ENCODE measurements around the gene ERBB4. TPM values are rescaled to one million over a fixed set of nuclear protein-coding genes. Genes with fewer than 3 reads are reported as not detected.

The ERBB4 gene
- total RNA-seq, 1 experiment from 2014 or later: 40.6 TPM

DNA sequence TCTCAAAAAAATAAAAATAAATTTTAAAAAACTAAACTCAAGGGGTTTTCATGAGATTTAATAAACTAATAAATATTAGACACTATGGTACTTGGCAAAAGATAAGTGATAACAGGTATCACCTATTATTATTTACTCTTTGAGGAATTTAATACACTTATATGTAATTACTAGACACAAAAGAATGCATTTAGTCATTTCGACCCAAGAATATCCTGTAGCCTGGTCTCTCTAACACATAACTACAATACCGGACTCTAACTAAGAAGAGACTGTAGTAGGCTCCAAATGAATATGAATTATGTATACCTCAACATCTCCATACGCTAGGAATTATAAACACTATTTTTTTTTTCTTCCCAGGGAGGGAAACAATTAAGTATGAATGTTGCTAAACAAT is 1131.5 kb downstream of the ERBB4 start:
- no TSS peak for BruUV-seq (replicated peaks)
- intact Hi-C loops (cut with micrococcal nuclease; ENCODE audit: unreplicated experiment): loop anchor here (10.0 kb wide), 1 partner anchor 792 kb away; no protein-coding TSS in a partner anchor

DNA sequence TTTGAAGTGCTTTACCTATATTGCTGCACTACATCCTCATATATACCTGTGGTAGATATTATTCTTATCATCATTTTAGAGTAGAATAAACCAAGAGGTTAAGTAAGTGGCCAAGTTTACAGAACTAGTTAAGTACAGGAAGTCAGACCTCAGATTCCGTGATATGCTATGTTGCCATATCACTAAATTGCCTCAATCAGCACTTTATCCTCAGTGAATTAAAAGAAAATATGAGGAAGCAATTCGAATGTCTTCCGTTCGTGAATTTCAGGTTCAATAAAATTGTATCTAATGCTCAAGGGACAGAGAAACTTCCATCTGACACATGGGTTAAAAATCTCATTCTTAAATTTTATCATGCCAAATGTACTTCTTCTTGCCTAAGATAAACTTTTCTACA is 1133.6 kb downstream of the ERBB4 start:
- BruUV-seq (replicated peaks): no TSS peak
- POLR2A ChIA-PET (ENCODE audit: low non-redundant PET): no interaction called here
- Histone ChIP-seq H3K36me3 (ENCODE audit: insufficient read depth, low read length, poor library complexity, severe bottlenecking) (no peaks in the 10 kb centered on the region), H3K4me1 (ENCODE audit: insufficient read depth, low read length, poor library complexity, severe bottlenecking) (no peaks in the 10 kb centered on the region), H3K9me3 (ENCODE audit: low read depth, low read length, poor library complexity, severe bottlenecking) (no peaks in the 10 kb centered on the region), H3K4me3 (ENCODE audit: low read depth, low read length, poor library complexity, severe bottlenecking) (no peak overlapping the region), H3K27me3 (replicated peaks; ENCODE audit: insufficient read depth, low read depth, low read length, poor library complexity) (no peaks in the 10 kb centered on the region), H3K27ac (ENCODE audit: low read depth, low read length, poor library complexity, severe bottlenecking) (no peak overlapping the region)
- DNase-seq (ENCODE audit: low spot score): no peak
- CTCF ChIA-PET: no interaction called here
- intact Hi-C loops (cut with micrococcal nuclease; ENCODE audit: unreplicated experiment): loop anchor here (10.0 kb wide), 1 partner anchor 790 kb away; no protein-coding TSS in a partner anchor
- TF ChIP-seq CTCF (conservative IDR thresholded peaks at IDR 0.05; ENCODE audit: low read depth, low read length) (no peak), EZH2 (IDR thresholded peaks at IDR 0.05; ENCODE audit: borderline replicate concordance, low read depth, low read length, poor library complexity, severe bottlenecking) (no peak)

More for the DNA sequence above, 1131.5 kb downstream of the ERBB4 start:
- no peaks in the 10 kb centered on the region for H3K9me3 ChIP-seq (ENCODE audit: low read depth, low read length, poor library complexity, severe bottlenecking)
- no peaks in the 10 kb centered on the region for H3K4me1 ChIP-seq (ENCODE audit: insufficient read depth, low read length, poor library complexity, severe bottlenecking)
- H3K36me3 ChIP-seq (ENCODE audit: insufficient read depth, low read length, poor library complexity, severe bottlenecking): no peaks in the 10 kb centered on the region
- no peak overlapping the region for H3K27ac ChIP-seq (ENCODE audit: low read depth, low read length, poor library complexity, severe bottlenecking)
- ChIA-PET CTCF (no interaction called here), POLR2A (ENCODE audit: low non-redundant PET) (no interaction called here)
- TF ChIP-seq EZH2 (IDR thresholded peaks at IDR 0.05; ENCODE audit: borderline replicate concordance, low read depth, low read length, poor library complexity, severe bottlenecking): no peak
- no peak for TF ChIP-seq CTCF (conservative IDR thresholded peaks at IDR 0.05; ENCODE audit: low read depth, low read length)
- no peak for DNase-seq (ENCODE audit: low spot score)
- H3K4me3 ChIP-seq (ENCODE audit: low read depth, low read length, poor library complexity, severe bottlenecking): no peak overlapping the region
- H3K27me3 ChIP-seq (replicated peaks; ENCODE audit: insufficient read depth, low read depth, low read length, poor library complexity): no peaks in the 10 kb centered on the region

DNA sequence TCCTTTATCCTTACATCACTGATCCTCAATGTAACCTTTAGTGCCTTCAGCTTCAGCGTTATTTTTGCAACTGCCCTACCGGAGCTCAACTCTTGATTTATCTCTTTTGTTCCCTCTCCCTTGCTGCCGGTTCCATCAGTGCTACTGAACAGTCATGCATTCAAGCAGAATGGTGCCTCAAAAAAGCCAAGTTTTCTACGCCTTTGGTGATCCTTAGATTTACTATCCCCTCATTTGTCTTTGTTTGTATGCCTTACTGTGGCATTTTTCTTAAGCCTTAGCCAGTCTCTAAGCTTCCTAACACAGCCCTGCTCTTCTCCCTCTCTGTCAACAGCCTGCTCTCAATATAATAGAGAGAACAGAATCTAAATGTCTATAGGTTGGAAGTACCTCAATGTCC is 1134.5 kb downstream of the ERBB4 start:
- CTCF ChIA-PET: no interaction called here
- no peak overlapping the region for H3K4me3 ChIP-seq (ENCODE audit: low read depth, low read length, poor library complexity, severe bottlenecking)
- no peak for DNase-seq (ENCODE audit: low spot score)
- intact Hi-C loops (cut with micrococcal nuclease; ENCODE audit: unreplicated experiment): loop anchor here (10.0 kb wide), 1 partner anchor 789 kb away; no protein-coding TSS in a partner anchor
- no TSS peak for BruUV-seq (replicated peaks)
- H3K27me3 ChIP-seq (replicated peaks; ENCODE audit: insufficient read depth, low read depth, low read length, poor library complexity): no peaks in the 10 kb centered on the region
- no peak for TF ChIP-seq EZH2 (IDR thresholded peaks at IDR 0.05; ENCODE audit: borderline replicate concordance, low read depth, low read length, poor library complexity, severe bottlenecking)
- TF ChIP-seq CTCF (conservative IDR thresholded peaks at IDR 0.05; ENCODE audit: low read depth, low read length): no peak
- no peaks in the 10 kb centered on the region for H3K4me1 ChIP-seq (ENCODE audit: insufficient read depth, low read length, poor library complexity, severe bottlenecking)
- no peaks in the 10 kb centered on the region for H3K9me3 ChIP-seq (ENCODE audit: low read depth, low read length, poor library complexity, severe bottlenecking)
- POLR2A ChIA-PET (ENCODE audit: low non-redundant PET): interaction anchor here (0.6 kb wide), 1 partner anchor 1130 kb away, joined by 3 read pairs; no protein-coding TSS in a partner anchor
- H3K36me3 ChIP-seq (ENCODE audit: insufficient read depth, low read length, poor library complexity, severe bottlenecking): no peaks in the 10 kb centered on the region
- H3K27ac ChIP-seq (ENCODE audit: low read depth, low read length, poor library complexity, severe bottlenecking): no peak overlapping the region
